H9 (cell line): ENCODE results near the gene PRPF40B. TPM values are rescaled to one million over a fixed set of nuclear protein-coding genes. Genes with fewer than 3 reads are reported as not detected.

Experiments
- DNase-seq: peaks from one replicate; pipeline ENCODE4 v3.0.0-alpha.2; 2017
- H2AFZ ChIP-seq: one replicate; pipeline ENCODE4 v1.6.1; 2013; ENCODE audit warnings: mild to moderate bottlenecking, low read length, control low read depth, moderate library complexity
- H2AK5ac ChIP-seq: 2 replicates; pipeline ENCODE4 v1.6.1; 2013; ENCODE audit warnings: low read length, control low read depth, mixed read lengths; ENCODE audit not compliant: insufficient read length
- H2BK120ac ChIP-seq: one replicate; pipeline ENCODE4 v1.6.1; 2013; ENCODE audit warnings: low read depth, mild to moderate bottlenecking, low read length, control low read depth, inconsistent platforms; ENCODE audit not compliant: poor library complexity, severe bottlenecking
- H2BK12ac ChIP-seq: 2 replicates; pipeline ENCODE4 v1.6.1; 2013; ENCODE audit warnings: low read length, control low read depth, mixed read lengths, low read depth; ENCODE audit not compliant: insufficient read length
- H2BK15ac ChIP-seq: 2 replicates; pipeline ENCODE4 v1.6.1; 2013; ENCODE audit warnings: low read depth, low read length, control low read depth
- H2BK20ac ChIP-seq: one replicate; pipeline ENCODE4 v1.6.1; 2013; ENCODE audit warnings: low read depth, mild to moderate bottlenecking, low read length, control low read depth, inconsistent platforms; ENCODE audit not compliant: poor library complexity, severe bottlenecking
- H2BK5ac ChIP-seq: 2 replicates; pipeline ENCODE4 v1.6.1; 2013; ENCODE audit warnings: low read length, control low read depth, mixed read lengths; ENCODE audit not compliant: insufficient read length
- H3K14ac ChIP-seq: 2 replicates; pipeline ENCODE4 v1.6.1; 2013; ENCODE audit warnings: low read length, control low read depth; ENCODE audit not compliant: insufficient read depth
- H3K18ac ChIP-seq: 2 replicates; pipeline ENCODE4 v1.6.1; 2013; ENCODE audit warnings: low read depth, mild to moderate bottlenecking, mixed read lengths, low read length, control low read depth; ENCODE audit not compliant: insufficient read length
- H3K23ac ChIP-seq: 2 replicates; pipeline ENCODE4 v1.6.1; 2013; ENCODE audit warnings: low read length, control low read depth, mixed read lengths, low read depth; ENCODE audit not compliant: insufficient read length
- H3K23me2 ChIP-seq: 2 replicates; pipeline ENCODE4 v1.6.1; 2013; ENCODE audit warnings: low read depth, mild to moderate bottlenecking, mixed read lengths, low read length, control low read depth; ENCODE audit not compliant: insufficient read length, poor library complexity, severe bottlenecking
- H3K27ac ChIP-seq: 2 replicates; pipeline ENCODE4 v1.5.1; 2013; ENCODE audit warnings: low read length, control low read depth, mixed read lengths, low read depth; ENCODE audit not compliant: insufficient read length
- H3K27me3 ChIP-seq: 2 replicates; pipeline ENCODE4 v1.6.1; 2013; ENCODE audit warnings: low read length, control low read depth, inconsistent platforms; ENCODE audit not compliant: insufficient read depth
- H3K4ac ChIP-seq: 2 replicates; pipeline ENCODE4 v1.6.1; 2013; ENCODE audit warnings: low read depth, mild to moderate bottlenecking, control low read depth, inconsistent platforms, low read length, moderate library complexity
- H3K4me1 ChIP-seq: 2 replicates; pipeline ENCODE4 v1.6.1; 2013; ENCODE audit warnings: low read length, control low read depth, inconsistent platforms; ENCODE audit not compliant: insufficient read depth
- H3K4me2 ChIP-seq: 2 replicates; pipeline ENCODE4 v1.6.1; 2013; ENCODE audit warnings: low read length, control low read depth, mixed read lengths; ENCODE audit not compliant: insufficient read length, insufficient read depth
- H3K56ac ChIP-seq: 2 replicates; pipeline ENCODE4 v1.6.1; 2013; ENCODE audit warnings: low read depth, mild to moderate bottlenecking, mixed read lengths, low read length, control low read depth; ENCODE audit not compliant: insufficient read length
- H3K79me1 ChIP-seq: 2 replicates; pipeline ENCODE4 v1.6.1; 2013; ENCODE audit warnings: low read depth, mild to moderate bottlenecking, moderate library complexity, low read length, control low read depth, inconsistent platforms; ENCODE audit not compliant: insufficient read depth, poor library complexity, severe bottlenecking
- H3K79me2 ChIP-seq: 2 replicates; pipeline ENCODE4 v1.6.1; 2013; ENCODE audit warnings: low read length, control low read depth, inconsistent platforms; ENCODE audit not compliant: insufficient read depth
- H3K9ac ChIP-seq: 2 replicates; pipeline ENCODE4 v1.6.1; 2013; ENCODE audit warnings: low read length, control low read depth, mixed read lengths; ENCODE audit not compliant: insufficient read length; ENCODE audit errors: extremely low read depth
- H3K9me3 ChIP-seq: one replicate; pipeline ENCODE4 v1.6.1; 2013; ENCODE audit warnings: low read depth, low read length, inconsistent platforms; ENCODE audit not compliant: control insufficient read depth
- H3T11ph ChIP-seq: one replicate; pipeline ENCODE4 v1.6.1; 2013; ENCODE audit warnings: mild to moderate bottlenecking, low read length, control low read depth, inconsistent platforms
- H4K20me1 ChIP-seq: one replicate; pipeline ENCODE4 v1.6.1; 2013; ENCODE audit not compliant: control insufficient read depth, insufficient read length, insufficient read depth
- H4K5ac ChIP-seq: 2 replicates; pipeline ENCODE4 v1.6.1; 2013; ENCODE audit warnings: low read depth, mild to moderate bottlenecking, mixed read lengths, low read length, control low read depth; ENCODE audit not compliant: insufficient read length
- H4K8ac ChIP-seq: replicated peaks from 2 replicates; pipeline ENCODE4 v1.6.1; 2013; ENCODE audit warnings: low read length, control low read depth, mixed read lengths, low read depth; ENCODE audit not compliant: insufficient read length
- H4K91ac ChIP-seq: 2 replicates; pipeline ENCODE4 v1.6.1; 2013; ENCODE audit warnings: low read depth, mild to moderate bottlenecking, moderate library complexity, mixed read lengths, low read length, control low read depth; ENCODE audit not compliant: insufficient read length
- H3K27ac Mint-ChIP-seq, 3 experiments: 2 replicates in 2 of 3; 3 replicates in 1 of 3; pipeline ENCODE4 v1.8.0; 2020 to 2021; ENCODE audit warnings: mixed read lengths in 3 of 3, mild to moderate bottlenecking in 1 of 3, moderate library complexity in 1 of 3
- H3K27me3 Mint-ChIP-seq: 2 replicates; pipeline ENCODE4 v1.8.0; 2021; ENCODE audit warnings: low read depth, mild to moderate bottlenecking, moderate library complexity, mixed read lengths
- H3K36me3 Mint-ChIP-seq, 3 experiments: 2 replicates in 2 of 3; 3 replicates in 1 of 3; pipeline ENCODE4 v1.8.0; 2020 to 2021; ENCODE audit warnings: low read depth in 3 of 3, mixed read lengths in 3 of 3; ENCODE audit not compliant: insufficient read depth in 1 of 3
- H3K4me1 Mint-ChIP-seq, 2 experiments: 2 replicates each; pipeline ENCODE4 v1.8.0; 2020; ENCODE audit warnings: mixed read lengths in 2 of 2
- H3K4me3 Mint-ChIP-seq, 2 experiments: 2 replicates in 1 of 2; 3 replicates in 1 of 2; pipeline ENCODE4 v1.8.0; 2020 to 2021; ENCODE audit warnings: mild to moderate bottlenecking in 2 of 2, mixed read lengths in 2 of 2, moderate library complexity in 1 of 2
- H3K9me3 Mint-ChIP-seq, 2 experiments: 2 replicates in 1 of 2; 3 replicates in 1 of 2; pipeline ENCODE4 v1.8.0; 2020; ENCODE audit warnings: mild to moderate bottlenecking in 2 of 2, mixed read lengths in 2 of 2, moderate library complexity in 1 of 2
- CTCF ChIP-seq: fragments of 200-600 bp; sonication (generic); conservative IDR thresholded peaks from 3 replicates; pipeline ENCODE4 v1.8.0; 2021; ENCODE audit warnings: antibody characterized with exemption, mild to moderate bottlenecking
- WGBS: extraction: QIAGEN DNeasy Blood & Tissue Kit; methylation state at CpG from one replicate; pipeline ENCODE4 v1.1.7; 2013; ENCODE audit warnings: missing lambda C conversion rate, low lambda C conversion rate, mixed read lengths; ENCODE audit not compliant: insufficient read length; ENCODE audit errors: extremely low coverage; 5-methylcytosine and 5-hydroxymethylcytosine counted together
- total RNA-seq: library from RNA; stranded (reverse); gene quantifications from 2 replicates; pipeline ENCODE4 v1.2.1, GENCODE V29; 2021

PRPF40B gene
- total RNA-seq, 1 experiment from 2014 or later, result 19.0 TPM

GRCh38 chr12:49598527-49598926 lies 24.8 kb upstream of the PRPF40B start:
- H3K14ac ChIP-seq, result no peak overlapping the region
- H4K8ac ChIP-seq, result no peak overlapping the region
- no peak overlapping the region for H2BK12ac ChIP-seq
- no peak overlapping the region for H3K18ac ChIP-seq
- H3K4me2 ChIP-seq, result no peak overlapping the region
- H3K9ac ChIP-seq, result no peak overlapping the region
- H3K79me1 ChIP-seq, result no peaks in the 10 kb centered on the region
- DNase-seq, result peak; percentile 25
- no peak overlapping the region for H3K56ac ChIP-seq
- Mint-ChIP-seq H3K36me3 (peaks cover 0 to 6% (median 4%) of the 10 kb centered on the region in 3 experiments; a peak in 4 of 7 replicates), H3K27me3 (peaks cover 1% of the 10 kb centered on the region; the same call in 1 of the 2 replicates), H3K27ac (peak overlapping the region in 1 of 3 experiments; percentile 28; a peak in 2 of 7 replicates), H3K4me1 (peaks cover 0 to 5% of the 10 kb centered on the region in 2 experiments; a peak in 2 of 4 replicates), H3K4me3 (no peak overlapping the region), H3K9me3 (no peaks in the 10 kb centered on the region)
- no peak overlapping the region for H3K27ac ChIP-seq
- H3K79me2 ChIP-seq, result no peaks in the 10 kb centered on the region
- H3K9me3 ChIP-seq, result no peaks in the 10 kb centered on the region
- no peaks in the 10 kb centered on the region for H3K23me2 ChIP-seq
- H2AFZ ChIP-seq, result no peak overlapping the region
- H2BK5ac ChIP-seq, result no peak overlapping the region
- H4K5ac ChIP-seq, result no peak overlapping the region
- H2BK15ac ChIP-seq, result no peak overlapping the region
- no peak overlapping the region for H4K91ac ChIP-seq
- no peak overlapping the region for H3K4ac ChIP-seq
- H3K23ac ChIP-seq, result no peak overlapping the region
- no peak for TF ChIP-seq CTCF
- H2BK120ac ChIP-seq, result no peak overlapping the region
- peaks cover 2% of the 10 kb centered on the region; the same call in 1 of the 2 replicates for H3K27me3 ChIP-seq
- no peak overlapping the region for H3T11ph ChIP-seq
- no peak overlapping the region for H2AK5ac ChIP-seq
- H4K20me1 ChIP-seq, result no peaks in the 10 kb centered on the region
- H2BK20ac ChIP-seq, result no peak overlapping the region
- no CpG with 5 or more reads among the region's 10 CpGs for WGBS
- H3K4me1 ChIP-seq, result no peaks in the 10 kb centered on the region
